HepG2 (cell line): ENCODE results near the gene CASP5. TPM values are rescaled to one million over a fixed set of nuclear protein-coding genes. Genes with fewer than 3 reads are reported as not detected.

Source experiments
- AKNA ChIP-seq: sonication (generic); formaldehyde crosslinking; IDR thresholded peaks from 2 replicates; pipeline ENCODE4 v1.4.0; 2020; ENCODE audit warnings: missing genetic modification reagents, borderline replicate concordance
- BCL6 ChIP-seq: IDR thresholded peaks from 2 replicates; pipeline ENCODE4 v1.6.1; 2016; ENCODE audit warnings: missing genetic modification reagents, missing compliant biosample characterization
- EZH2 ChIP-seq: conservative IDR thresholded peaks from 2 replicates; pipeline ENCODE4 v1.6.1; 2012; ENCODE audit warnings: mild to moderate bottlenecking, low read depth, low read length, moderate library complexity
- HNF1B ChIP-seq: sonication (generic); formaldehyde crosslinking; IDR thresholded peaks from 2 replicates; pipeline ENCODE4 v1.5.1; 2020; ENCODE audit warnings: mild to moderate bottlenecking, moderate library complexity, missing genetic modification reagents
- MTF2 ChIP-seq: sonication (generic); formaldehyde crosslinking; IDR thresholded peaks from 2 replicates; pipeline ENCODE4 v1.5.0; 2020; ENCODE audit warnings: missing genetic modification reagents, borderline replicate concordance
- NCOA1 ChIP-seq: sonication (generic); formaldehyde crosslinking; IDR thresholded peaks from 2 replicates; pipeline ENCODE4 v1.9.0; 2021; ENCODE audit warnings: missing genetic modification reagents
- POGZ ChIP-seq: sonication (generic); formaldehyde crosslinking; IDR thresholded peaks from 2 replicates; pipeline ENCODE4 v1.4.0; 2020; ENCODE audit warnings: mild to moderate bottlenecking, missing genetic modification reagents
- REST ChIP-seq, 2 experiments: IDR thresholded peaks; 2 replicates each; pipeline ENCODE4 v1.6.1; 2011 to 2012; ENCODE audit warnings: low read length in 2 of 2, borderline replicate concordance in 1 of 2, low read depth in 1 of 2, mild to moderate bottlenecking in 1 of 2, moderate library complexity in 1 of 2
- RFXANK ChIP-seq: IDR thresholded peaks from 2 replicates; pipeline ENCODE4 v1.6.1; 2016
- SCMH1 ChIP-seq: sonication (generic); formaldehyde crosslinking; IDR thresholded peaks from 2 replicates; pipeline ENCODE4 v1.9.0; 2021; ENCODE audit warnings: missing genetic modification reagents, mild to moderate bottlenecking, borderline replicate concordance
- TCF7L2 ChIP-seq: IDR thresholded peaks from 2 replicates; pipeline ENCODE4 v1.6.1; 2011; ENCODE audit warnings: mild to moderate bottlenecking, low read depth, low read length, moderate library complexity
- THYN1 ChIP-seq: sonication (generic); formaldehyde crosslinking; IDR thresholded peaks from 2 replicates; pipeline ENCODE4 v1.8.1; 2023; ENCODE audit warnings: low read depth, mild to moderate bottlenecking, moderate library complexity, missing genetic modification reagents, borderline replicate concordance
- ZNF598 ChIP-seq: sonication (generic); formaldehyde crosslinking; IDR thresholded peaks from 2 replicates; pipeline ENCODE4 v1.5.1; 2020; ENCODE audit warnings: mild to moderate bottlenecking, missing genetic modification reagents, borderline replicate concordance
- ZNF614 ChIP-seq: IDR thresholded peaks from 2 replicates; pipeline ENCODE4 v1.6.1; 2018; ENCODE audit warnings: missing biosample characterization, missing genetic modification reagents, inconsistent platforms, borderline replicate concordance
- ZSCAN25 ChIP-seq: sonication (generic); formaldehyde crosslinking; IDR thresholded peaks from 2 replicates; pipeline ENCODE4 v1.8.0; 2022; ENCODE audit warnings: mild to moderate bottlenecking, missing genetic modification reagents
- ZUFSP ChIP-seq: sonication (generic); formaldehyde crosslinking; IDR thresholded peaks from 2 replicates; pipeline ENCODE4 v1.9.0; 2021; ENCODE audit warnings: missing genetic modification reagents, mild to moderate bottlenecking, borderline replicate concordance
- polyA plus RNA-seq, 8 experiments: library from polyadenylated mRNA; depleted of rRNA in 3 of 8; stranded (reverse) in 7 of 8; unstranded in 1 of 8; fragments of >200 nt; fragmentation: Illumina TruSeq in 4 of 8; extraction: Trizol in 4 of 8; gene quantifications; 2 replicates each; pipeline versions ENCODE4 v1.2.1 to v1.2.3, GENCODE V29; 2011 to 2016; ENCODE audit warnings: low read depth in 4 of 8, missing spikeins in 1 of 8, mixed read lengths in 1 of 8; ENCODE audit not compliant: insufficient read depth in 1 of 8
- total RNA-seq, 5 experiments: library from RNA; depleted of rRNA; stranded (reverse); fragments of >200 nt; fragmentation: Illumina TruSeq; extraction: Trizol; gene quantifications; 2 replicates each; pipeline ENCODE4 v1.2.3, GENCODE V29; 2016; ENCODE audit warnings: low read depth in 1 of 5

Gene CASP5
- total and polyA plus RNA-seq, 2 of the 13 experiments (the other 11 are each of a cell fraction or from before 2014, with no cell fraction given): not detected

- no peak for TF ChIP-seq REST (IDR thresholded peaks at IDR 0.05; ENCODE audit: borderline replicate concordance in 1 of 2, low read depth in 1 of 2, low read length in 2 of 2)
- no peak for TF ChIP-seq POGZ (CRISPR knock-in tag)
- TF ChIP-seq EZH2: no peak
- no peak for TF ChIP-seq ZNF614 (CRISPR knock-in tag)
- no peak for TF ChIP-seq AKNA (CRISPR knock-in tag)
- TF ChIP-seq THYN1 (CRISPR knock-in tag): no peak
- no peak for TF ChIP-seq RFXANK (CRISPR knock-in tag)
- TF ChIP-seq HNF1B (CRISPR knock-in tag): 0 out of 2 replicates have a peak, but pooled peaks have one; percentile 13
- no peak for TF ChIP-seq TCF7L2
- TF ChIP-seq BCL6 (CRISPR knock-in tag): no peak
- TF ChIP-seq ZUFSP (CRISPR knock-in tag): no peak
- no peak for TF ChIP-seq MTF2 (CRISPR knock-in tag)
- TF ChIP-seq NCOA1 (CRISPR knock-in tag): no peak
- no peak for TF ChIP-seq ZSCAN25 (CRISPR knock-in tag)
- TF ChIP-seq SCMH1 (CRISPR knock-in tag): no peak
- TF ChIP-seq ZNF598 (CRISPR knock-in tag): no peak
Measured at GRCh38 chr11:104968856-104969776, 53.9 kb downstream of the CASP5 start (continued).
